DND-41 (cell line): Measurements from ENCODE around the gene DENND4B.

Experiments
- EZH2 ChIP-seq: IDR thresholded peaks from 3 replicates; pipeline ENCODE4 v1.6.1; 2012; ENCODE audit warnings: borderline replicate concordance, low read depth, mild to moderate bottlenecking, moderate library complexity, low read length, inconsistent platforms; ENCODE audit not compliant: severe bottlenecking
- TF ChIP-seq, protein P1 (sequence below): IDR thresholded peaks from 2 replicates; pipeline ENCODE4 v1.5.1; 2012; ENCODE audit warnings: borderline replicate concordance, low read length, moderate library complexity, mild to moderate bottlenecking; ENCODE audit not compliant: poor library complexity, severe bottlenecking; ENCODE audit errors: extremely low read depth

DNA sequence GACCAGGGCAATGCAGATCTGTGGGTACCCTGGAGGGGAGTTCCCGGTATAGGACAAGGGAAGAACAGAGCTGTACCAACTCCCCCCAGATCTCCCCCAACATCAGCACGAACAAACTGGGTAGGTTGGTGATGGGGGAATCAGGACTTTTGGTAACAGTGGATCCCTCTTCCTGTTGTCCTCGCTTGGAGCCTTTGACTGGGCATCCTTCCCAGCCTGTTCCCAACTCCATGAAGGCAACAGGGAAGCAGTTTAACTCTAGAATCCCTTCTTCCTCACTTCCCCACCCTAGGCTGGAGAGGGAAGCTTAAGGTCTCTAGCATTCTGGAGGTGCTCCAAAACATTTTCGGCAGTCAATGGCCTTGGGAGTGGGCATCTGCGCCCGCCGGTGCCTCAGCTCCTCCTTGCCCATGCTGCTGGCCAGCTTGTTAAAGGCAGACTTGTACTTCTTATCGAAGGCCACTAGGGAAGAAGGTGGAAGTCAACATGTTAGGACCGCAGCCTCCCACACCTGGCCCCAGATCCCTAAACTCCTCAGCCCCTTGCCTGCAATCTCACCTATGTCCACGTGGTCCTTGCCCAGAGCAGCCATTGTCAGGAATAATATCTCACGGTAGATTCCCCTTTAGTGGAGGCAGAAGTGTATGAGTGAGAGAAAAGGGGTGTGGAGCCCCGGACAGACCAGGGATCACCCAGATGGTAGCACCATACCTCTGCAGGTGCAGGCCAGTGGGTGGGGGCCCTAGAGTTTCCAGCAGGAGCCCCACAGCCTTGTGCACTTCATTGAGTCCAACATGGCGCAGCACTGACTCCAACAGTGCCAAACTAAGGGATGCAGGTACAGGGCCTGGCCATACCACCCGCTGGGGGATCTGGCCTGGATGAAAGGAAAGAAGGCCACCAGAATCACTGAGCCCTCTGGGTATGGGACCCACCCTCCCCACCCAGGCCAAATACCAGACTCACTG lies 16.3 kb downstream of the DENND4B start:
- TF ChIP-seq, protein P1, sequence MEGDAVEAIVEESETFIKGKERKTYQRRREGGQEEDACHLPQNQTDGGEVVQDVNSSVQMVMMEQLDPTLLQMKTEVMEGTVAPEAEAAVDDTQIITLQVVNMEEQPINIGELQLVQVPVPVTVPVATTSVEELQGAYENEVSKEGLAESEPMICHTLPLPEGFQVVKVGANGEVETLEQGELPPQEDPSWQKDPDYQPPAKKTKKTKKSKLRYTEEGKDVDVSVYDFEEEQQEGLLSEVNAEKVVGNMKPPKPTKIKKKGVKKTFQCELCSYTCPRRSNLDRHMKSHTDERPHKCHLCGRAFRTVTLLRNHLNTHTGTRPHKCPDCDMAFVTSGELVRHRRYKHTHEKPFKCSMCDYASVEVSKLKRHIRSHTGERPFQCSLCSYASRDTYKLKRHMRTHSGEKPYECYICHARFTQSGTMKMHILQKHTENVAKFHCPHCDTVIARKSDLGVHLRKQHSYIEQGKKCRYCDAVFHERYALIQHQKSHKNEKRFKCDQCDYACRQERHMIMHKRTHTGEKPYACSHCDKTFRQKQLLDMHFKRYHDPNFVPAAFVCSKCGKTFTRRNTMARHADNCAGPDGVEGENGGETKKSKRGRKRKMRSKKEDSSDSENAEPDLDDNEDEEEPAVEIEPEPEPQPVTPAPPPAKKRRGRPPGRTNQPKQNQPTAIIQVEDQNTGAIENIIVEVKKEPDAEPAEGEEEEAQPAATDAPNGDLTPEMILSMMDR, result no peak
- no peak for TF ChIP-seq EZH2
